ENCODE data around the gene PRIMPOL. TPM values are rescaled to one million over a fixed set of nuclear protein-coding genes. Genes with fewer than 3 reads are reported as not detected.

Gene PRIMPOL
- polyA plus RNA-seq, 1 experiment: 12.2 TPM

DNA sequence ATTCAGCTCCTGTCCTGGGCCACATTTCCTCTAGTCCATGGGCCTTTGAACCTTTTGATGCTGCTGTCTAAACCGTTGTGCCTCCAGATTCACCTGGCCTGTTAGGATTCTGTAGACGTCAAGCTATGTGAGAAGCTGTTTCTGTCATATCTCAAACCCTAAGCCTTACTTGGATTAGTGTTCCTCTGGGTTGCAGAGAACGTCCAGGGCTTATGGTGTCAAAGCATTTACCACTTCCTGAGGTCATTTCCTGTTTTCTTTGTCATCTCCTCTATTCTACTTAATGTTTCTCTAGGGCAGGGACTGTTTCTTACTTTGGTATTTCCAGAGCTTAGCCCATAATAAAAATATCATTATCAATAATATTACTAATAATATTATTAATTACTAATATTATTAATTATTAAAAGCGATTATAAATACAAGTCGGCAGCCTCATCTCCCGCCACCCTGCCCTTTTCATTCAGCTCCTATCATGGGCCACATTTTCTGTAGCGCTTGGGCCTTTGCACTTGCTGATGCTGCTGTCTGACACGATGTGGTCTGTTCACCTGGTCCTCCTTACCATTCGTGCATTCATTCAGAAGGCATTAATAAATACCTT is 19.1 kb downstream of the PRIMPOL start:
- TF ChIP-seq, protein P1, sequence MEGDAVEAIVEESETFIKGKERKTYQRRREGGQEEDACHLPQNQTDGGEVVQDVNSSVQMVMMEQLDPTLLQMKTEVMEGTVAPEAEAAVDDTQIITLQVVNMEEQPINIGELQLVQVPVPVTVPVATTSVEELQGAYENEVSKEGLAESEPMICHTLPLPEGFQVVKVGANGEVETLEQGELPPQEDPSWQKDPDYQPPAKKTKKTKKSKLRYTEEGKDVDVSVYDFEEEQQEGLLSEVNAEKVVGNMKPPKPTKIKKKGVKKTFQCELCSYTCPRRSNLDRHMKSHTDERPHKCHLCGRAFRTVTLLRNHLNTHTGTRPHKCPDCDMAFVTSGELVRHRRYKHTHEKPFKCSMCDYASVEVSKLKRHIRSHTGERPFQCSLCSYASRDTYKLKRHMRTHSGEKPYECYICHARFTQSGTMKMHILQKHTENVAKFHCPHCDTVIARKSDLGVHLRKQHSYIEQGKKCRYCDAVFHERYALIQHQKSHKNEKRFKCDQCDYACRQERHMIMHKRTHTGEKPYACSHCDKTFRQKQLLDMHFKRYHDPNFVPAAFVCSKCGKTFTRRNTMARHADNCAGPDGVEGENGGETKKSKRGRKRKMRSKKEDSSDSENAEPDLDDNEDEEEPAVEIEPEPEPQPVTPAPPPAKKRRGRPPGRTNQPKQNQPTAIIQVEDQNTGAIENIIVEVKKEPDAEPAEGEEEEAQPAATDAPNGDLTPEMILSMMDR (IDR thresholded peaks at IDR 0.05; ENCODE audit: low read depth, low read length): no peak
- no peak overlapping the region for H3K27ac ChIP-seq (ENCODE audit: low read depth, low read length)
- ChIA-PET CTCF (no interaction called here), POLR2A (no interaction called here)
- H3K4me3 ChIP-seq (ENCODE audit: low read depth, low read length): no peak overlapping the region
- DNase-seq (ENCODE audit: low read depth, low spot score): no peak
- no peaks in the 10 kb centered on the region for H3K27me3 ChIP-seq (ENCODE audit: control insufficient read depth, insufficient read depth, low read length)
- no peaks in the 10 kb centered on the region for H3K9me3 ChIP-seq (ENCODE audit: control insufficient read depth, insufficient read depth, low read length)

DNA sequence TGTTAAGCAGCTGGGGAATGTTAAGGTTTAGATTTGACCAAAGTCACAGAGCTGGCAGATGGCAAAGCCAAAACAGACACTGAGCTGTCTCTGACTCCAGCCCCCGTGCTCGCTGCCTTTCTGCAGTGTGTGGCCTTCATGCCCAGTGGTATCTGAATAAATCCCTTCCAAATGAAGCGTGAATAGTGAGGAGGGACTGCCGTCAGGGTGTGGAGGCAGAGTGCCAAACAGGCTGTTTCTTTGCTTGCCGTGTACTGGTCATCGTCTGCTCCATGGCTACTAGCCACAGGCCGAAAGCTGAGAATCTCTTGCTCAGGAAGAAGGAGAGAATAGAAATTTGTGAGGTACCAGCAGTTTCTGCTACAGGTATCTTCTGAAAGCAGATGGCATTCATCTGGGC is 19.7 kb downstream of the PRIMPOL start:
- Histone ChIP-seq H3K9me3 (ENCODE audit: control insufficient read depth, insufficient read depth, low read length) (no peaks in the 10 kb centered on the region), H3K4me3 (ENCODE audit: low read depth, low read length) (no peak overlapping the region), H3K27ac (ENCODE audit: low read depth, low read length) (no peak overlapping the region), H3K27me3 (ENCODE audit: control insufficient read depth, insufficient read depth, low read length) (no peaks in the 10 kb centered on the region)
- ChIA-PET POLR2A (no interaction called here), CTCF (no interaction called here)
- TF ChIP-seq, protein P1 (IDR thresholded peaks at IDR 0.05; ENCODE audit: low read depth, low read length): no peak
- no peak for DNase-seq (ENCODE audit: low read depth, low spot score)

DNA sequence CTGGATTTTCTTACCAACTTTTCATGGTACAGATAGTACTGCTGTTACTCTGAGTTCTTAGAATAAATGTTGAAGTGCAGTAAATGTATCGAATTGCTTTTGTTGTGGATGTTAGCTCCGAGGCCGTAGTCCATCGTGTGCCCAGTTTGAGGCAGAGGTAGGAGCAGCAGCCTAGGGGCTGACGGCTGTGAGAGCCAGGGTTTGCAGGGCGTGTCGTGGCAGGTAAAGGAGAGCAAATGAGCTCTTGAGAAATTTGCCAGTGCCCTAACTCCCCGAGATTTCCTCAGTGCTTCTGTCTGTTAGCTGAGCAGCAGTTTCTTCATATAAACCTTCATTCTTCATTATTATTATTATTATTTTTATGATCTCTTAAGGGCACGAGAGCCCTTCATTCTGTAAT is 21.6 kb downstream of the PRIMPOL start:
- POLR2A ChIA-PET: no interaction called here
- Histone ChIP-seq H3K27me3 (ENCODE audit: control insufficient read depth, insufficient read depth, low read length) (no peaks in the 10 kb centered on the region), H3K27ac (ENCODE audit: low read depth, low read length) (no peak overlapping the region), H3K9me3 (ENCODE audit: control insufficient read depth, insufficient read depth, low read length) (no peaks in the 10 kb centered on the region), H3K4me3 (ENCODE audit: low read depth, low read length) (no peak overlapping the region)
- TF ChIP-seq, protein P1 (IDR thresholded peaks at IDR 0.05; ENCODE audit: low read depth, low read length): no peak
- DNase-seq (ENCODE audit: low read depth, low spot score): no peak
- CTCF ChIA-PET: no interaction called here

DNA sequence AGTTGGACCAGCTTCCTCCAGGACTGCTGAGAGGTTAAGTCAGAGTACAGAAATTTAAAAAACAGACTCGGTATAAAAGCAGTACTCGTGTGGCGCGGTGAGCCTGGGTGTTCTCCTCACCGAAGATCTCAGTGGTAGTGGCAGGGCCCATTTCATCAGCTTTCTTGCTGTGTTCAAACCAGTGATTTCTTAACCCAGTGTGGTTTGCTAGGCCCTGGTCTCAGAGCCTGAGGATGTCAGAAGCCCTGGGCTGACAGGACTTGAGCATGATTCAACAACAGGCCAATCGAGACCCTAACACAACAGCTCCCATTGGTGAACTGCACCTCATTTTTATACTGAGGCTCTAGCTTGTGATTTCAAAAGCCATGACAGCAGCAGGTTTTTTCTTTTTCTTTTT is 23.2 kb downstream of the PRIMPOL start:
- Histone ChIP-seq H3K4me3 (ENCODE audit: low read depth, low read length) (no peak overlapping the region), H3K27me3 (ENCODE audit: control insufficient read depth, insufficient read depth, low read length) (no peaks in the 10 kb centered on the region), H3K9me3 (ENCODE audit: control insufficient read depth, insufficient read depth, low read length) (no peaks in the 10 kb centered on the region), H3K27ac (ENCODE audit: low read depth, low read length) (peak overlapping the region; percentile 11)
- TF ChIP-seq, protein P1 (IDR thresholded peaks at IDR 0.05; ENCODE audit: low read depth, low read length): no peak
- CTCF ChIA-PET: interaction anchor here (1.2 kb wide), 1 partner anchor 409 kb away, joined by 3 read pairs; no protein-coding TSS in a partner anchor
- POLR2A ChIA-PET: no interaction called here
- no peak for DNase-seq (ENCODE audit: low read depth, low spot score)

DNA sequence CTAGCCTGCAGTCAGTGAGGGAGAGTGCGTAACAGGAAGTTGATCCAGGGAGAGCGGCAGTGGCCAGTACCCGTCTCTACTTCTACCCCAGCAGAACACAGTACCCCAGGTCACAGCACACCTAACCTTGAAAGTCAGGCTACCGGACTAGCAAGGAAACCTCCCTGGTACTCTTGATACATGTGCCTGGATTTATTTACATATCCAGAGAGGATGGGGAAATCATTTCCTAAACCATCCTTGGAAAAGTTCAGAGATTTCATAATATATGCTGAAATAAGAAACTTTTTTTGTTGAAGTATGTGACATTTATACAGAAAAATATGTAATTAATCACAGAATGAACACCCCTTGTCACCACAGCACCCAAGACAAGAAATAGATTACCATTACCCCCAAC is 24.5 kb downstream of the PRIMPOL start:
- no peak for DNase-seq (ENCODE audit: low read depth, low spot score)
- Histone ChIP-seq H3K27ac (ENCODE audit: low read depth, low read length) (peak overlapping the region; percentile 11), H3K9me3 (ENCODE audit: control insufficient read depth, insufficient read depth, low read length) (no peaks in the 10 kb centered on the region), H3K4me3 (ENCODE audit: low read depth, low read length) (no peak overlapping the region), H3K27me3 (ENCODE audit: control insufficient read depth, insufficient read depth, low read length) (no peaks in the 10 kb centered on the region)
- ChIA-PET POLR2A (no interaction called here), CTCF (no interaction called here)
- TF ChIP-seq, protein P1 (IDR thresholded peaks at IDR 0.05; ENCODE audit: low read depth, low read length): no peak

All from AG04450 (cell line).